Fibroblast of villous mesenchyme (primary cell): Measurements from ENCODE around the gene GPS1. TPM values are rescaled to one million over a fixed set of nuclear protein-coding genes. Genes with fewer than 3 reads are reported as not detected.

Source experiments
- DNase-seq: peaks from one replicate; pipeline ENCODE4 v3.0.0-alpha.2; 2010; ENCODE audit warnings: low read depth
- H3K4me3 ChIP-seq: 2 replicates; pipeline ENCODE4 v1.5.1; 2011; ENCODE audit warnings: low read depth, mild to moderate bottlenecking, low read length
- total RNA-seq: library from RNA; depleted of rRNA; stranded (reverse); fragments of >200 nt; gene quantifications from 2 replicates; pipeline ENCODE4 v1.2.3, GENCODE V29; 2012
- TF ChIP-seq, protein P1 (sequence below): IDR thresholded peaks from 2 replicates; pipeline ENCODE4 v1.5.1; 2012; ENCODE audit warnings: low read depth, mild to moderate bottlenecking, low read length; ENCODE audit not compliant: insufficient read depth

Gene GPS1
- total RNA-seq, 1 donor, result 104 TPM

DNA sequence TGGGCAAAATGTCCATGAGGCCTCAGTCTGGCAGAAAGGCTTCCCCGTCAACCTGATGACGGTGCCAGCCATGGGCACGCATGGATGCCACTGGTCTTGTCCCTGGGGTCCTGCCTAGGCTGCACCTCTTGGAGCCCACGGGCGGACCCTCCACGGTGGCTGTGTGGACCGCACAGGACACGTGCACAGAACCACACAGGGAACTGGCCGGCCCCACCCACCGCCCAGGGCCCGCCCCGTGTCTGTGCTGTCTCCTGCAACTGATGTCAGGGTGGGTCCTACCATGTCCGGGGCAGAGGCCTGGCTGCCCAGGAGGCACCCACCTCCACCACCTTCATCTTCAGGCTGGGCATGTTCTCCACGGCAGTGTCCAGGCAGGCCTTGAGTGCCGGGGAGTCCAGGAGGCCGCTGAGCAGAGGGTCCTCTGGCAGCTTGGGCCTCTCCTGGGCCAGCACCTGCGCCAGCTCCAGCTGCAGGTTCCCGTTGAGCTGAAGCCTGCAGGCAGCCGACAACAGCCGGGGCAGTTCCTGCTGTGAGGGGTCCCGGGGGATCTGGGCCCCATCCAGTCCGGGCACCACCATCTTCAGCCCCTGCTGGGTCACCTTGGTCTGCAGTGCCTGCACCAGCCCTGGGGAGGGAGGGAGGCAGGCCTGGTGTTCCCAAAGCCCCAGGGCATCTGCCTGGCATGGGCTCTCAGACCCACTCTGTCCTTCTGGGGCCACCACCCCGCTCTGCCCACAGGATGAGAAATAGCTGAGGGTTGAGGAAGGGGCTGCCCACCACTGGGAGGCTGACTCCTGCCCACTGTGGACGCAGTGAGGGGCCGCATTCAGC, 34.5 kb downstream of the GPS1 start:
- no peak overlapping the region for H3K4me3 ChIP-seq
- TF ChIP-seq, protein P1, sequence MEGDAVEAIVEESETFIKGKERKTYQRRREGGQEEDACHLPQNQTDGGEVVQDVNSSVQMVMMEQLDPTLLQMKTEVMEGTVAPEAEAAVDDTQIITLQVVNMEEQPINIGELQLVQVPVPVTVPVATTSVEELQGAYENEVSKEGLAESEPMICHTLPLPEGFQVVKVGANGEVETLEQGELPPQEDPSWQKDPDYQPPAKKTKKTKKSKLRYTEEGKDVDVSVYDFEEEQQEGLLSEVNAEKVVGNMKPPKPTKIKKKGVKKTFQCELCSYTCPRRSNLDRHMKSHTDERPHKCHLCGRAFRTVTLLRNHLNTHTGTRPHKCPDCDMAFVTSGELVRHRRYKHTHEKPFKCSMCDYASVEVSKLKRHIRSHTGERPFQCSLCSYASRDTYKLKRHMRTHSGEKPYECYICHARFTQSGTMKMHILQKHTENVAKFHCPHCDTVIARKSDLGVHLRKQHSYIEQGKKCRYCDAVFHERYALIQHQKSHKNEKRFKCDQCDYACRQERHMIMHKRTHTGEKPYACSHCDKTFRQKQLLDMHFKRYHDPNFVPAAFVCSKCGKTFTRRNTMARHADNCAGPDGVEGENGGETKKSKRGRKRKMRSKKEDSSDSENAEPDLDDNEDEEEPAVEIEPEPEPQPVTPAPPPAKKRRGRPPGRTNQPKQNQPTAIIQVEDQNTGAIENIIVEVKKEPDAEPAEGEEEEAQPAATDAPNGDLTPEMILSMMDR, result no peak
- DNase-seq, result no peak

DNA sequence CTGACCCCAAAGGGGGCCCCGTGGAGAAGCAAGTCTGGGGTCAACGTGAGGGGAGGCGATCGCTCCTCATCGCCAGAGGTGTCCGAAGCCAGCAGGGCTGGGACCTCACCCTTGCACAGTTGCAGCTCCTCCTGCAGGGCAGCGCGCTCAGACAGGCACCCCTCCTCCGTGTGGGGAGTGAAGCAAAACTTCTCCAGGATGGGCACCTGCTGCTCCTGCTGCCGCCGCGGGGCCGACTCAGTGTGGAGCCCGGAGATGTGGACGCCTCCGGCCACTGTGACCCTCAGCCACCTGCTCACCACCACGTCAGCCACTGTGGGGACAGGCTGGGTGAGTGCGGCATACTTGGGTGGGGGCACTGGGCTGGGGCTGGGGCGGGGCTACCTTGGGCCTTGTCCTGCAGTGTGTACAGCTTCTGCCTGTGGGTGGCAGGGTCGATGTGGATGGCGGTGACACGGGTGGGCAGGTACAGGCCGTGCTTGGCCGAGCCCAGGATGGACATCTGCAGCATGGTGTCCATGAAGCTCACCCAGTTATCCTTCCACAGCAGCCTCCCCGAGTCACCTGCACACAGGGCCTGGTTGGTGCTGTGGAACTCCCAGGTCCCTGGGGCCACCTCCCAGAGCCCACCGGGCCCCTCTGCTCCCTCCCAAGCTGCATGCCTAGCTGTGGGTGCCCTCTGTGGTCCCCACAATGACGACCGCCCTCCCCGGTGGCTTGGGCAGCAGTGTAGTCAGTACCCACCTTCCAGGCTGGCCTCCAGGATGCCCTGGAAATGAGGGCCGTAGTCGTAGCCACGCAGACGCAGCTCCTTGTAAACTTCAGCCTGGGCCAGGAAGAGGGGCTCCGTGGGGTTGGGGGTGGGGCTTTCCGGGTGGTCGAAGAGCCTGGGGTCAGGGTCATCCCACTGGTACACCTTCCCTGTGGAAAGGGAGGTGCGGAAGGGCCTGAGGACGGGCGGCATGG, 35.5 kb downstream of the GPS1 start:
- TF ChIP-seq, protein P1, result no peak
- H3K4me3 ChIP-seq, result no peak overlapping the region
- no peak for DNase-seq

DNA sequence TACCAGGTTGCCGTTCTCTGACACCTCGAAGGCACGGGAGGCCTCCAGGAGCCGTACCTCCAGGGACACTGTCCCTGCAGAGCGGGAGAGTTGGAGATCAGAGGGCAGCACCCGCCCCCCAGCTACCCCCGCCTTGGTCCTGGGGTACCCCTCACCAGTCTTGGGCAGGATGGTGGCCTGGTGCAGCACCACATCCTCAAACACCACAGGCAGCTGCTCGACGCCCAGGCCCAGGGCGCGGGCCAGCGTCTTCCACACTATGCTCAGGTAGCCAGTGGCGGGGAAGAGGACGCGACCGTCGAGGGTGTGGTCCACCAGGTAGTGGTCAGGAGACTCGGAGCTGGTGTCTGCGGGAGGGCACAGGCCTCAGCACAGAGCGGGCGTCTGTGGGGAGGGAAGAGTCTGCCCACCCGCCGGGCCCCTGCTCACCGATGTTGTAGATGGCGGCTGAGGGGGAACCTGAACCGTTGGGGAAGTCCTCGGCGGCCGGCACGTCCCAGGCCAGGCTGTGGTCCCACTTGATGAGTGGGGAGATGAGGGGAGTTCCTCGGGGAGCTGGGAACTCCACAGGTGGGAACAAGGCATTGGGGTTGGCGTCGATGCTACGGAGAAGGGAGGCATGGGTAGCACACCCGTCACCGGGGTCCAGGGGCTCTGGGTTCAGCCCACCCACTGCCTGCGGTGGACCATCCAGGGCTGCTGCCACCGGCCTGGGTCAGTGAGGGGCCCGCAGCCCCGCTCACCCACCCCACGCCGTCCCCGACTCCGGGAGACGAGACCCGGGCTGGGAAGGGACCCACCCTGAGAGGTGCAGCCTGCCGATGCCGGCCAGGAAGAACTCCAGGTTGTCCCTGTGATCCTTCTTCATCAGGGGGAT, 36.5 kb downstream of the GPS1 start:
- DNase-seq, result no peak
- TF ChIP-seq, protein P1, result no peak
- H3K4me3 ChIP-seq, result no peak overlapping the region

DNA sequence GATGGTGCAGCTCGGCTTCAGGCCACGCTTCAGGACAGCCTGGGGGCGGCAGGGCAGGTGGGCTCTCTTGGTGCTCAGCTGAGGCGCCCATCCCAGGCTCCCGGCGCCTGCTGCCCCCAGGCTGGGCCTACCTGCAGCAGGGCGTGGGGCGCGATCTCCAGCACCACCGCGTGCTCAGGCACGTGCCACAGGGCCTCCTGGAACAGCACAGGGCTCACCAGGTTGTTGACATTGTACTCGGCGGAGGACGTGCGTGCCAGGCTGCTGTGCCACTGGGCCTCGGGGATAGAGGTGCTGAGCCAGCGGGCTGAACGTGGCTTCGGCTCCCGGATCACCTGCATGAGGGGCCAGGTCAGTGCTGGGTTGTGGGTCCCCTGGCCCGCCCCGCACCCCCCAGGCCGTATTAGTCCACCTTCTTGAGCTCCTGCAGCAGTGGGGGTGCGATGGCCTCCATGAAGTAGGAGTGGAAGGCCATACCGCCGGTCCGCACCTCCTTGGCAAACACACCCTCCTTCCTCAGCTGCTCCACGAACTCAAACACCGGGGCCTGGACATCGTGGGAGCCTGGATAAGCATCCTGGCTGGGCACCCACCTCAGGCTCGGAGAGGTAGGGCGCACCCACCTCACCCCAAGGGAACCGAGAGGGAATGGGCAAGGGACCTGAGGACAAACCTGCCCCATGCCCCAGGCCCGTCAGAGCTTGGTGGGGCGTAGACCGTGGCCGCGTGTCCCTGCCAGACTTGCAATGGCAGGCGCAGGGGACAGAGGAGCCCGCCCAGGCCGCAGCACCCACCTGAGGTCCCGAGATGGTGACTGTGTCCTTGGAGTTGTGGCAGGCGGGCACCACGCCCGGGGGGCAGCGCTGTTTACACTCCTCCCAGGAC, 37.4 kb downstream of the GPS1 start:
- no peak for DNase-seq
- TF ChIP-seq, protein P1, result no peak
- no peak overlapping the region for H3K4me3 ChIP-seq

DNA sequence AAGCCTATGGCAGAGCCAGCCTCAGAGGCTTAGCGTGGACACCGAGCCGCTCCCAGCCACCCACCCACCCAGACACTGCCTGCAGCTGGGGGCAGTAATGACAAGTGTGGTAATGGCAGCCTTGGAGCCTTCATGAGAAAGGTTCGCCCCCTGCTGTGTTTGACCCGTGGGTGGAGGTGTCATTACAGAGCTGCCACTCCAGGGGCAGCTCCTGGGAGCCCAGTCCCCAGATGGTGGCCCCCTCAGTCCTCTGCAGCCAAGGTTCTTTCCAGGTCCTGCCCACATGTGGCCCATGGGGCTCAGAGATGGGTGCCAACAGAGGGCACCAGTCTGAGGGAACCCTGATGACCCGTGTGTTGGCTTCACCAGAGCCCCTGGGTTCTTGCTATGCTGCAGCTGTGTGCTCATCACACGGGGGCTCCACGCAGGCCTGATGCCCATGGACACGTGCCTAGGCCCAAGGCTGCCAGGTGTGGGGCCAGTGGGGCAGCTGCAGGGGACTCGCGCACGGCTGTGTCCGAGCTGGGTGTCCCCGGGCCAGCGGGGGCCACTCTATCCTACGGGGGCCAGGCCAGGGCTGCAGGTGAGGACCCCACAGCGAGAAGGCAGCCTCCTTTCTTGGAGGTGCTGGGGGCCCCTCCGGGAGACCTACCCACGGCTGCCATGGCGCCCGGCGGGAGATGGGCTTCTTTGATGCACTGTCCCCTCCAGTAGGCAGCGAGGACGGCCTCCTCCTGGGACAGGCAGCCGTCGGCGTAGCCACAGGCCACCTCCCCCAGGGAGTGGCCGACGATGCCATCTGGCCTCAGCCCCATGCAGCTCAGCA, 38.2 kb downstream of the GPS1 start:
- no peak overlapping the region for H3K4me3 ChIP-seq
- TF ChIP-seq, protein P1, result no peak
- no peak for DNase-seq
